ENCODE results near the gene CDK12. TPM values are rescaled to one million over a fixed set of nuclear protein-coding genes. Genes with fewer than 3 reads are reported as not detected.
A peak's percentile ranks its signal among the peaks of the same experiment; 100 is the strongest.

CDK12 gene
- total RNA-seq, 1 donor from 2014 or later: 63.0 TPM

DNA sequence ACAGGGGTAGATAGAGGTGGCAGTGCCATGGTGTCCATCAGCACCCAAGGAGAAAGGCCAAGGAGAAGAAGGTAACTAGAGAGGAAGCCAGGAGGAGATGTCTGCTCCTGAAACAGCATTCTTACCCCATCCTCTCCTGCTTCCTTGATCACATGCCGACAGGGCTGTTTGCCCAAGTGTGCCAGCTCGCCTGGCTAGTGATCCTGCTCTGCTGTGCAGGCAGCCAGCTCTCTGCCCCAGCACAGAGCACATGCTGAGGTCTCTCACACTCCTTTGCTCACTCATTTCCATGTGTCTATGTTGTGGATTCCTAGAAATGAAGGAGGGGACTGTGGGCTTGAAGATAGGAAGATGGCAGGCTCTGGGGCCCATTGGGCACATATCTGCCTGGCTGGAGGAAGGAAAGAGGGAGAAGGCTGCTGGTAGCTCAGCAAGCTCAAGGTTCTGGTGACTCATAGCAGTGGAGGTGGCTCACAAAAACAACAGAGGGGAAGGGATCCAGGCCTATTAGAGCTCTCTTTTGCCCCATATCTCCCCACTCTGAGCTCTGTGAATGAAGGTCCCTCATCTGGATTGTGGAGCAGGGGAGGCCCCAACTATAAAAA lies 92.2 kb downstream of the CDK12 start:
- no peak for DNase-seq (ENCODE audit: low spot score)
- H3K4me3 Mint-ChIP-seq (ENCODE audit: unreplicated experiment): peak overlapping the region; percentile 13
- H3K36me3 Mint-ChIP-seq (ENCODE audit: low read depth, unreplicated experiment): peaks cover 37% of the 10 kb centered on the region
- no peak for TF ChIP-seq CTCF (IDR thresholded peaks at IDR 0.05; ENCODE audit: unreplicated experiment)
- peaks cover 2% of the 10 kb centered on the region for H3K27me3 Mint-ChIP-seq (ENCODE audit: unreplicated experiment)
- H3K9me3 Mint-ChIP-seq (ENCODE audit: unreplicated experiment): no peaks in the 10 kb centered on the region
- H3K4me1 Mint-ChIP-seq (ENCODE audit: unreplicated experiment): peaks cover 36% of the 10 kb centered on the region
- H3K27ac Mint-ChIP-seq (ENCODE audit: unreplicated experiment): no peak overlapping the region

GRCh38 chr17:39555368-39555767 lies 94.1 kb downstream of the CDK12 start:
- Mint-ChIP-seq H3K4me3 (ENCODE audit: unreplicated experiment) (no peak overlapping the region), H3K36me3 (ENCODE audit: low read depth, unreplicated experiment) (peaks cover 34% of the 10 kb centered on the region), H3K4me1 (ENCODE audit: unreplicated experiment) (peaks cover 24% of the 10 kb centered on the region), H3K9me3 (ENCODE audit: unreplicated experiment) (no peaks in the 10 kb centered on the region), H3K27ac (ENCODE audit: unreplicated experiment) (no peak overlapping the region), H3K27me3 (ENCODE audit: unreplicated experiment) (peaks cover 3% of the 10 kb centered on the region)
- no peak for TF ChIP-seq CTCF (IDR thresholded peaks at IDR 0.05; ENCODE audit: unreplicated experiment)
- no peak for DNase-seq (ENCODE audit: low spot score)

GRCh38 chr17:39556423-39556822 lies 95.1 kb downstream of the CDK12 start:
- no peak for TF ChIP-seq CTCF (IDR thresholded peaks at IDR 0.05; ENCODE audit: unreplicated experiment)
- Mint-ChIP-seq H3K9me3 (ENCODE audit: unreplicated experiment) (no peaks in the 10 kb centered on the region), H3K27ac (ENCODE audit: unreplicated experiment) (no peak overlapping the region), H3K4me3 (ENCODE audit: unreplicated experiment) (no peak overlapping the region), H3K27me3 (ENCODE audit: unreplicated experiment) (peaks cover 3% of the 10 kb centered on the region), H3K36me3 (ENCODE audit: low read depth, unreplicated experiment) (peaks cover 28% of the 10 kb centered on the region), H3K4me1 (ENCODE audit: unreplicated experiment) (peaks cover 15% of the 10 kb centered on the region)
- DNase-seq (ENCODE audit: low spot score): no peak

- no peak overlapping the region for H3K4me3 Mint-ChIP-seq (ENCODE audit: unreplicated experiment)
- H3K4me1 Mint-ChIP-seq (ENCODE audit: unreplicated experiment): peaks cover 13% of the 10 kb centered on the region
- H3K9me3 Mint-ChIP-seq (ENCODE audit: unreplicated experiment): no peaks in the 10 kb centered on the region
- no peak for TF ChIP-seq CTCF (IDR thresholded peaks at IDR 0.05; ENCODE audit: unreplicated experiment)
- peaks cover 26% of the 10 kb centered on the region for H3K36me3 Mint-ChIP-seq (ENCODE audit: low read depth, unreplicated experiment)
- peaks cover 6% of the 10 kb centered on the region for H3K27me3 Mint-ChIP-seq (ENCODE audit: unreplicated experiment)
- DNase-seq (ENCODE audit: low spot score): no peak
- H3K27ac Mint-ChIP-seq (ENCODE audit: unreplicated experiment): no peak overlapping the region
Observed at GRCh38 chr17:39562395-39562794, 101.1 kb downstream of the CDK12 start.

DNA sequence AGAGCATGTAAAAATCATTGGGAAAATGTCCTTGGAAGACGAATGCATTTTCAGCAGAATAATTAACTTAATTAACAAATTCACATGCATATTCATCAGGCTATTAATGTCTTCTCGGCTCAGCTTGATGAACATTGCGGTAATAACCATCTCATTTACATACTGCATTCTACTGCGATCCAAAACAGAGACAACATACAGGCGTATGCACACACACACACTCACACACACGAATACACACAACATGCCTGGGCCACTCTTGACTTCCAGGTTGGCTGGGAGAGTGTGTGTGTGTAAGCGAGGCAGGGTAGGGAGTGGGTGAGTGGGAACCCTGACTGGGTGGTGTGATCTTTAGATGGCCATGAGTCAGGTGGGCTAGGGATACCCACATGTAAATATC lies 101.7 kb downstream of the CDK12 start:
- no peak overlapping the region for H3K4me3 Mint-ChIP-seq (ENCODE audit: unreplicated experiment)
- peaks cover 13% of the 10 kb centered on the region for H3K4me1 Mint-ChIP-seq (ENCODE audit: unreplicated experiment)
- no peak for DNase-seq (ENCODE audit: low spot score)
- H3K36me3 Mint-ChIP-seq (ENCODE audit: low read depth, unreplicated experiment): peaks cover 31% of the 10 kb centered on the region
- no peak for TF ChIP-seq CTCF (IDR thresholded peaks at IDR 0.05; ENCODE audit: unreplicated experiment)
- H3K27ac Mint-ChIP-seq (ENCODE audit: unreplicated experiment): peak overlapping the region; percentile 57
- no peaks in the 10 kb centered on the region for H3K9me3 Mint-ChIP-seq (ENCODE audit: unreplicated experiment)
- H3K27me3 Mint-ChIP-seq (ENCODE audit: unreplicated experiment): peaks cover 6% of the 10 kb centered on the region
